ENCODE results near the gene DROSHA. TPM values are rescaled to one million over a fixed set of nuclear protein-coding genes. Genes with fewer than 3 reads are reported as not detected.

The DROSHA gene
- polyA plus RNA-seq, 3 donors = 2.2 to 12.6 (median 7.6) TPM

- Histone ChIP-seq H2AFZ (ENCODE audit: insufficient read depth, low read depth, low read length, poor library complexity, severe bottlenecking) (no peak overlapping the region), H3K9me3 (replicated peaks in 1 of 2; ENCODE audit: control insufficient read depth in 1 of 2, insufficient read depth in 1 of 2, low read length in 2 of 2) (no peaks in the 10 kb centered on the region), H3K27ac (ENCODE audit: low read depth in 1 of 2, low read length in 2 of 2) (no peak overlapping the region), H3K4me2 (replicated peaks; ENCODE audit: extremely low read depth, low read length, poor library complexity, severe bottlenecking) (no peak overlapping the region), H4K20me1 (ENCODE audit: insufficient read depth, low read length) (no peaks in the 10 kb centered on the region), H3K9ac (ENCODE audit: insufficient read depth, low read length, poor library complexity, severe bottlenecking) (no peak overlapping the region), H3K79me2 (ENCODE audit: insufficient read depth, low read length) (no peaks in the 10 kb centered on the region), H3K36me3 (replicated peaks in 1 of 2; ENCODE audit: control insufficient read depth in 1 of 2, insufficient read depth in 2 of 2, low read length in 2 of 2) (peaks cover 26 to 59% of the 10 kb centered on the region in 2 donors), H3K4me3 (replicated peaks in 1 of 3; ENCODE audit: low read depth in 2 of 3, low read length in 3 of 3) (no peak overlapping the region), H3K27me3 (ENCODE audit: control insufficient read depth in 2 of 2, insufficient read depth in 2 of 2, low read length in 2 of 2) (no peaks in the 10 kb centered on the region), H3K4me1 (ENCODE audit: control insufficient read depth in 1 of 2, insufficient read depth in 2 of 2, low read length in 2 of 2) (no peaks in the 10 kb centered on the region)
- no peaks in the 10 kb centered on the region for H3K4me1 Mint-ChIP-seq
- H3K27me3 Mint-ChIP-seq (ENCODE audit: low read depth in 3 of 3) = peaks cover 0 to 2% (median 0%) of the 10 kb centered on the region in 3 donors
- H3K9me3 Mint-ChIP-seq = no peaks in the 10 kb centered on the region
- WGBS (ENCODE audit: insufficient coverage) = no CpG with 5 or more reads among the region's 1 CpG
- peaks cover 46 to 57% of the 10 kb centered on the region in 2 donors for H3K36me3 Mint-ChIP-seq
- DNase-seq = no peak
- intact Hi-C loops (cut with micrococcal nuclease) = no loop called here
- H3K27ac Mint-ChIP-seq = peak overlapping the region in 1 of 7 donors; percentile 9
- H3K4me3 Mint-ChIP-seq = no peak overlapping the region
- no peak for TF ChIP-seq CTCF (IDR thresholded peaks at IDR 0.05)
Observed at GRCh38 chr5:31436851-31437250, 95.0 kb downstream of the DROSHA start.

GRCh38 chr5:31435730-31436129 lies 96.2 kb downstream of the DROSHA start:
- H3K27ac Mint-ChIP-seq = no peak overlapping the region

More at GRCh38 chr5:31435730-31436129, 96.2 kb downstream of the DROSHA start:
- no peaks in the 10 kb centered on the region for H3K9me3 Mint-ChIP-seq
- Histone ChIP-seq H3K9ac (ENCODE audit: insufficient read depth, low read length, poor library complexity, severe bottlenecking) (no peak overlapping the region), H3K27ac (ENCODE audit: low read depth in 1 of 2, low read length in 2 of 2) (no peak overlapping the region), H3K4me1 (ENCODE audit: control insufficient read depth in 1 of 2, insufficient read depth in 2 of 2, low read length in 2 of 2) (no peaks in the 10 kb centered on the region), H3K79me2 (ENCODE audit: insufficient read depth, low read length) (no peaks in the 10 kb centered on the region), H3K9me3 (replicated peaks in 1 of 2; ENCODE audit: control insufficient read depth in 1 of 2, insufficient read depth in 1 of 2, low read length in 2 of 2) (no peaks in the 10 kb centered on the region), H3K4me2 (replicated peaks; ENCODE audit: extremely low read depth, low read length, poor library complexity, severe bottlenecking) (no peak overlapping the region), H3K36me3 (replicated peaks in 1 of 2; ENCODE audit: control insufficient read depth in 1 of 2, insufficient read depth in 2 of 2, low read length in 2 of 2) (peaks cover 29 to 70% of the 10 kb centered on the region in 2 donors), H3K27me3 (ENCODE audit: control insufficient read depth in 2 of 2, insufficient read depth in 2 of 2, low read length in 2 of 2) (no peaks in the 10 kb centered on the region), H4K20me1 (ENCODE audit: insufficient read depth, low read length) (no peaks in the 10 kb centered on the region), H2AFZ (ENCODE audit: insufficient read depth, low read depth, low read length, poor library complexity, severe bottlenecking) (no peak overlapping the region), H3K4me3 (replicated peaks in 1 of 3; ENCODE audit: low read depth in 2 of 3, low read length in 3 of 3) (no peak overlapping the region)
- H3K4me1 Mint-ChIP-seq = no peaks in the 10 kb centered on the region
- peaks cover 51 to 58% of the 10 kb centered on the region in 2 donors for H3K36me3 Mint-ChIP-seq
- H3K4me3 Mint-ChIP-seq = no peak overlapping the region
- H3K27me3 Mint-ChIP-seq (ENCODE audit: low read depth in 3 of 3) = peaks cover 0 to 2% (median 0%) of the 10 kb centered on the region in 3 donors
- no peak for TF ChIP-seq CTCF (IDR thresholded peaks at IDR 0.05)
- intact Hi-C loops (cut with micrococcal nuclease) = no loop called here
- DNase-seq = no peak
- 100% methylated on average over 1 of the region's 4 CpGs for WGBS (ENCODE audit: insufficient coverage)
